Endothelial cell of umbilical vein (primary cell): ENCODE results near the gene ATP2B2. TPM values are rescaled to one million over a fixed set of nuclear protein-coding genes. Genes with fewer than 3 reads are reported as not detected.

Source experiments
- BruUV-seq: library from RNA; stranded (reverse); fragments of 400-500 nt; replicated peaks from 2 replicates; lab custom pipeline; 2021; lab: Mats Ljungman, UMichigan
- CTCF ChIA-PET: fragments of 300-600, 350-600 bp; sonication (Branson Sonifier 250); formaldehyde crosslinking; loops from one replicate; lab custom pipeline; 2021; ENCODE audit warnings: antibody characterized with exemption, inconsistent platforms; lab: Charles Lee
- POLR2A ChIA-PET: fragments of 300-600, 350-600 bp; sonication (Branson Sonifier 250); formaldehyde crosslinking; loops from one replicate; lab custom pipeline; 2021; ENCODE audit warnings: antibody characterized with exemption, inconsistent platforms; lab: Charles Lee
- DNase-seq: peaks from one replicate; pipeline ENCODE4 v3.0.0-alpha.2; 2011; ENCODE audit warnings: low read depth, low spot score
- FAIRE-seq: peaks from 2 replicates; lab custom pipeline; 2011; peaks lifted over from hg19 to GRCh38; lab: Jason Lieb, UNC
- H2AFZ ChIP-seq: 2 replicates; pipeline ENCODE4 v1.6.0; 2012; ENCODE audit warnings: low read depth, low read length, control low read depth, inconsistent platforms
- H3K27ac ChIP-seq: 2 replicates; pipeline ENCODE4 v1.5.1; 2011; ENCODE audit warnings: low read depth, mild to moderate bottlenecking, control low read depth, low read length, moderate library complexity; ENCODE audit not compliant: insufficient read depth
- H3K27me3 ChIP-seq, 2 experiments: 2 replicates each; pipeline versions ENCODE4 v1.6.0 to v1.6.1; 2011; ENCODE audit warnings: low read length in 2 of 2, mixed read lengths in 1 of 2; ENCODE audit not compliant: control insufficient read depth in 2 of 2, insufficient read depth in 2 of 2
- H3K36me3 ChIP-seq, 2 experiments: 2 replicates in 1 of 2; 3 replicates in 1 of 2; pipeline ENCODE4 v1.5.1; 2011; ENCODE audit warnings: low read length in 2 of 2, mild to moderate bottlenecking in 1 of 2, moderate library complexity in 1 of 2; ENCODE audit not compliant: control insufficient read depth in 2 of 2, insufficient read depth in 2 of 2; ENCODE audit errors: extremely low read depth in 1 of 2
- H3K4me1 ChIP-seq: 3 replicates; pipeline ENCODE4 v1.5.1; 2011; ENCODE audit warnings: mild to moderate bottlenecking, low read length; ENCODE audit not compliant: control insufficient read depth, insufficient read depth; ENCODE audit errors: extremely low read depth
- H3K4me2 ChIP-seq: 2 replicates; pipeline ENCODE4 v1.6.1; 2011; ENCODE audit warnings: low read length, control low read depth, mixed read lengths; ENCODE audit not compliant: insufficient read depth
- H3K4me3 ChIP-seq, 3 experiments: fragments of 200-600 bp in 1 of 3; sonication (generic), shearing (Covaris generic) in 1 of 3; replicated peaks in 1 of 3; 2 replicates each; pipeline ENCODE4 v1.5.1; 2011 to 2016; ENCODE audit warnings: control low read depth in 3 of 3, low read length in 3 of 3, mild to moderate bottlenecking in 2 of 3, inconsistent platforms in 1 of 3, low read depth in 1 of 3, moderate library complexity in 1 of 3; ENCODE audit not compliant: insufficient read depth in 1 of 3
- H3K79me2 ChIP-seq: 2 replicates; pipeline ENCODE4 v1.6.0; 2012; ENCODE audit warnings: low read length, inconsistent platforms; ENCODE audit not compliant: control insufficient read depth, insufficient read depth
- H3K9ac ChIP-seq: replicated peaks from 2 replicates; pipeline ENCODE3; 2011; ENCODE audit warnings: low read length, control low read depth; ENCODE audit not compliant: insufficient read depth; ENCODE audit errors: extremely low read depth
- H3K9me1 ChIP-seq: replicated peaks from 3 replicates; pipeline ENCODE4 v1.6.0; 2011; ENCODE audit warnings: mild to moderate bottlenecking, low read length; ENCODE audit not compliant: control insufficient read depth, insufficient read depth; ENCODE audit errors: extremely low read depth
- H3K9me3 ChIP-seq: replicated peaks from 2 replicates; pipeline ENCODE4 v1.5.1; 2012; ENCODE audit warnings: low read length, inconsistent platforms; ENCODE audit not compliant: control insufficient read depth, insufficient read depth
- H4K20me1 ChIP-seq: replicated peaks from 2 replicates; pipeline ENCODE3; 2011; ENCODE audit warnings: mild to moderate bottlenecking, low read length; ENCODE audit not compliant: control insufficient read depth, insufficient read depth; ENCODE audit errors: extremely low read depth
- EZH2 ChIP-seq: IDR thresholded peaks from 2 replicates; pipeline ENCODE4 v1.6.1; 2012; ENCODE audit warnings: borderline replicate concordance, low read depth, mild to moderate bottlenecking, moderate library complexity, low read length, inconsistent platforms; ENCODE audit not compliant: severe bottlenecking
- FOS ChIP-seq: IDR thresholded peaks from 2 replicates; pipeline ENCODE4 v1.6.1; 2011; ENCODE audit warnings: mild to moderate bottlenecking, low read length, moderate library complexity, borderline replicate concordance; ENCODE audit not compliant: insufficient read depth
- GATA2 ChIP-seq: IDR thresholded peaks from 2 replicates; pipeline ENCODE4 v1.7.0; 2011; ENCODE audit warnings: low read depth, mild to moderate bottlenecking, moderate library complexity, mixed read lengths, low read length; ENCODE audit not compliant: insufficient read length, insufficient read depth
- JUN ChIP-seq: IDR thresholded peaks from 2 replicates; pipeline ENCODE4 v1.6.1; 2011; ENCODE audit warnings: borderline replicate concordance, low read depth; ENCODE audit not compliant: insufficient read length, insufficient read depth
- MAX ChIP-seq: IDR thresholded peaks from 2 replicates; pipeline ENCODE4 v1.6.1; 2011; ENCODE audit not compliant: insufficient read depth, insufficient read length
- MYC ChIP-seq: IDR thresholded peaks from one replicate; pipeline ENCODE4 v1.6.1; 2011; ENCODE audit warnings: mild to moderate bottlenecking, low read depth, low read length
- POLR2A ChIP-seq: IDR thresholded peaks from 2 replicates; pipeline ENCODE4 v1.6.1; 2012; ENCODE audit warnings: low read depth, mild to moderate bottlenecking, control low read depth, low read length
- POLR2AphosphoS5 ChIP-seq: IDR thresholded peaks from 2 replicates; pipeline ENCODE4 v1.6.1; 2012; ENCODE audit warnings: low read depth, mild to moderate bottlenecking, control low read depth, low read length, moderate library complexity; ENCODE audit not compliant: insufficient read depth
- dilution Hi-C: fragments of 300-500 bp; cut with MboI; formaldehyde crosslinking; loops from one replicate; pipeline ENCODE4 v1.15.0; 2019; ENCODE audit warnings: low sequenced_read_pairs; ENCODE audit not compliant: extremely low pct_ligation_motif_present
- intact Hi-C: fragments of 100-400 bp; cut with micrococcal nuclease; formaldehyde crosslinking; loops from one replicate; pipeline ENCODE4 v1.10.0; 2022
- polyA plus RNA-seq, 4 experiments: library from polyadenylated mRNA; depleted of rRNA in 3 of 4; stranded (reverse) in 3 of 4; unstranded in 1 of 4; fragments of >200 nt; gene quantifications; 2 replicates each; pipeline versions ENCODE4 v1.2.1 to v1.2.3, GENCODE V29; 2011 to 2012; ENCODE audit warnings: missing spikeins in 1 of 4
- total RNA-seq: library from RNA; stranded (reverse); gene quantifications from 2 replicates; pipeline ENCODE4 v1.2.3, GENCODE V29; 2021
- TF ChIP-seq, protein P1 (sequence below), 2 donors: IDR thresholded peaks; 1 replicate in 1 of 2; 2 replicates in 1 of 2; pipeline ENCODE4 v1.5.1; 2011; ENCODE audit warnings: low read length in 2 of 2, mild to moderate bottlenecking in 2 of 2, moderate library complexity in 2 of 2, control low read depth in 1 of 2, inconsistent platforms in 1 of 2, low read depth in 1 of 2; ENCODE audit not compliant: insufficient read depth in 1 of 2; ENCODE audit errors: extremely low read depth in 1 of 2

Gene ATP2B2
- total and polyA plus RNA-seq, 2 donors (not counting 3 experiments of a cell fraction or from before 2014, with no cell fraction given): not detected

DNA sequence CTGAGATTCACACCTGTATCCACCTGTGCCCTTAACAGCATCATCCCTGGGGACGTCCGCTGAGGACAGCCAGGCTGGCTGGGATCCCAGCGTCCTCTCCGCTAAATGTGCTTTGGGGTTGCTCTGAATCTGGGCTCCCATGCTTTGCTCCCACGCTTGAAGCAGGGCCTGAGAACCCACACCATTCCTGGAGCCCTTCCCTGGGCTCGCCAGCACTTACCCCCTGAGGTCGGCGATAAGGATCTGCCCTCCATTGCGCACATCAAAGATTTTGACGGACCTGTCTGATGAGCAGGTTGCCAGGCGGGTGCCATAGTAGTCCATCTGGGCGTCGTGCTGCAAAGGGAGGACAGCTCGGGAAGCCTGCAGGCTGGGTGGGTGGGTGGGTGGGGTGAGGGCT lies 190.3 kb downstream of the ATP2B2 start:
- Histone ChIP-seq H3K36me3 (peaks cover 28 to 51% of the 10 kb centered on the region in 2 experiments), H3K4me1 (peaks cover 53% of the 10 kb centered on the region), H3K9ac (no peak overlapping the region), H3K4me2 (no peak overlapping the region), H3K9me3 (no peaks in the 10 kb centered on the region), H2AFZ (no peak overlapping the region), H3K9me1 (no peaks in the 10 kb centered on the region), H3K4me3 (no peak overlapping the region), H3K79me2 (peaks cover 36% of the 10 kb centered on the region), H4K20me1 (no peaks in the 10 kb centered on the region), H3K27ac (no peak overlapping the region), H3K27me3 (no peaks in the 10 kb centered on the region)
- no TSS peak for BruUV-seq
- ChIA-PET CTCF (no interaction called here), POLR2A (interaction anchor here (0.6 kb wide), 1 partner anchor 17 kb away, joined by 3 read pairs; no protein-coding TSS in a partner anchor)
- dilution Hi-C loops (no loop called here), intact Hi-C loops (no loop called here)
- DNase-seq (no peak), FAIRE-seq (no peak)
- no peak for TF ChIP-seq MYC
- TF ChIP-seq EZH2: no peak
- no peak for TF ChIP-seq POLR2AphosphoS5
- TF ChIP-seq, protein P1, sequence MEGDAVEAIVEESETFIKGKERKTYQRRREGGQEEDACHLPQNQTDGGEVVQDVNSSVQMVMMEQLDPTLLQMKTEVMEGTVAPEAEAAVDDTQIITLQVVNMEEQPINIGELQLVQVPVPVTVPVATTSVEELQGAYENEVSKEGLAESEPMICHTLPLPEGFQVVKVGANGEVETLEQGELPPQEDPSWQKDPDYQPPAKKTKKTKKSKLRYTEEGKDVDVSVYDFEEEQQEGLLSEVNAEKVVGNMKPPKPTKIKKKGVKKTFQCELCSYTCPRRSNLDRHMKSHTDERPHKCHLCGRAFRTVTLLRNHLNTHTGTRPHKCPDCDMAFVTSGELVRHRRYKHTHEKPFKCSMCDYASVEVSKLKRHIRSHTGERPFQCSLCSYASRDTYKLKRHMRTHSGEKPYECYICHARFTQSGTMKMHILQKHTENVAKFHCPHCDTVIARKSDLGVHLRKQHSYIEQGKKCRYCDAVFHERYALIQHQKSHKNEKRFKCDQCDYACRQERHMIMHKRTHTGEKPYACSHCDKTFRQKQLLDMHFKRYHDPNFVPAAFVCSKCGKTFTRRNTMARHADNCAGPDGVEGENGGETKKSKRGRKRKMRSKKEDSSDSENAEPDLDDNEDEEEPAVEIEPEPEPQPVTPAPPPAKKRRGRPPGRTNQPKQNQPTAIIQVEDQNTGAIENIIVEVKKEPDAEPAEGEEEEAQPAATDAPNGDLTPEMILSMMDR (IDR thresholded peaks at IDR 0.05; ENCODE audit: extremely low read depth in 1 of 2, insufficient read depth in 1 of 2, low read depth in 1 of 2, low read length in 2 of 2): no peak
- no peak for TF ChIP-seq FOS
- TF ChIP-seq MAX: no peak
- no peak for TF ChIP-seq GATA2
- TF ChIP-seq POLR2A: no peak
- TF ChIP-seq JUN: no peak
